NOMO-1 treated with dmso at 0.1 percent for 144 hours (cell line): ENCODE measurements around the gene FAM219A.
"Not testable (repeated sequence)": the region's sequence is repeated elsewhere in the genome, so short reads cannot be mapped to it uniquely, and the experiment has no call there.

Experiments used
- DNase-seq: peaks from one replicate; lab custom pipeline; 2025; ENCODE audit not compliant: unreplicated experiment; lab: John Stamatoyannopoulos, UW

The FAM219A gene

GRCh38 chr9:34446468-34446891 is 11.9 kb downstream of the FAM219A start:
- DNase-seq = no peak

GRCh38 chr9:34443976-34444375 is 14.4 kb downstream of the FAM219A start:
- DNase-seq = no peak

- no peak for DNase-seq
These were observed 14.8 kb downstream of the FAM219A start for GRCh38 chr9:34443533-34443932.

GRCh38 chr9:34442770-34443169 is 15.6 kb downstream of the FAM219A start:
- DNase-seq = no peak

GRCh38 chr9:34440017-34440416 is 18.4 kb downstream of the FAM219A start:
- no peak for DNase-seq

- not testable (repeated sequence) for DNase-seq
These were observed 19.9 kb downstream of the FAM219A start for GRCh38 chr9:34438465-34438864.

- not testable (repeated sequence) for DNase-seq
These were observed 20.5 kb downstream of the FAM219A start for GRCh38 chr9:34437926-34438307.

GRCh38 chr9:34437006-34437925 is 21.1 kb downstream of the FAM219A start:
- DNase-seq = peak; percentile 40

GRCh38 chr9:34431667-34432066 is 26.7 kb downstream of the FAM219A start:
- DNase-seq = no peak

GRCh38 chr9:34430843-34431437 is 27.4 kb downstream of the FAM219A start:
- DNase-seq = peak; percentile 13

GRCh38 chr9:34428325-34428958 is 29.9 kb downstream of the FAM219A start:
- DNase-seq = no peak

GRCh38 chr9:34426347-34427074 is 31.9 kb downstream of the FAM219A start:
- DNase-seq = no peak

- DNase-seq = no peak
These were observed 38.5 kb downstream of the FAM219A start for GRCh38 chr9:34419716-34420504.

- DNase-seq = no peak
These were observed 40.6 kb downstream of the FAM219A start for GRCh38 chr9:34417734-34418133.

GRCh38 chr9:34413231-34413852 is 45.0 kb downstream of the FAM219A start:
- DNase-seq = peak; percentile 4

GRCh38 chr9:34412336-34412735 is 46.0 kb downstream of the FAM219A start:
- no peak for DNase-seq

- no peak for DNase-seq
These were observed 49.2 kb downstream of the FAM219A start for GRCh38 chr9:34409154-34409553.

- DNase-seq = no peak
These were observed 50.2 kb downstream of the FAM219A start for GRCh38 chr9:34408173-34408572.

GRCh38 chr9:34406219-34406618 is 52.2 kb downstream of the FAM219A start:
- DNase-seq = no peak

GRCh38 chr9:34405719-34406118 is 52.7 kb downstream of the FAM219A start:
- no peak for DNase-seq
